ENCODE results near the gene MYLK.
"Not testable (repeated sequence)": the region's sequence is repeated elsewhere in the genome, so short reads cannot be mapped to it uniquely, and the experiment has no call there.

MYLK gene

DNA sequence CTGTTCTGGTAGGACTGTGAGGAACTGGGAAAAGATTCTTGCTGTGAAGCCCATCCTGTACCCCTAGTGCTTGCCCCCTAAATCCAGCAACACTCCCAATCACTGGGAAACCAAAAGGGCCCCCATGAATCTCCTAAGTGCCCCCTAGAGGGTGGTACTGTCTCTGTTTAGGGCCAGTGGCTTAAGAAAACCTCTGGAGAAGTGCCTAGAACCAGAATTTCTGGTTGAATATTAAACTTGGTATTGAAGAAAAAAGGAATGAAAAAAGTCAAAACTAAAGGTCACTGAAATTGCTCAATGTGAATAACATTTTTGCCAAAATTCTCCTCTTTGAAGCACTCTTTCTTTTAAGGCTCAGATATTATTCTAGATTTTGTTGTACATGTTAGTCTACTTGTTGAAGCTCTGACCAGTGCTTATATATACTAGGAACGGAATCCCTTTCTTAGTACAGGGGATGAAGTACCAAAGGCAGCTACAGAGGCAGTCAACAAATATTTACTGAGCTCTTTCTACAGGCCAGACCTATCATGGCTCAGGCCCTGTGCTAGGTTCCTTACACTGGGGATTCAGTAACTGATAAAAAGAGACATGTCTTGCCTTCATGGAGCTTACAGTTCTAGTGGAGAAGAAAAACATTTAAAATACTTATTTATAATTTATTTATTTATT lies 138.8 kb downstream of the MYLK start:
- no peak for DNase-seq (ENCODE audit: low spot score)

DNA sequence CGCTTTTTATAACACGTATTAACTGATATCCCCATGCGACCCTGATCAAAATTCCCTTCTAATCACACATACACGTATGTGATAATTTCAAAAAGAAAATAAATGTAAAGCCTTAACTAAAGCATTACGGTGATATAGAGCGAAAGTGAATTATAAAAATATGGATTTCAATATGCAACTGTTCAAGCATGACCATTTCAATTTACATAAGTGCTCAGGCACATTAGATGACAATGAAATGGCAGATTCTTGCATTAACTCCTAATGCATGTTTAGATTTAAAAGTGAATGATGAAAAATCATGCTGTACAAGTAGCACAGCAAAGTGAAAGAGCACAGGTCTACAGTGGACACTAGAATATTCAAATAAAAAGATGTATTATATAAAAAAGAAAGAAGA lies 140.1 kb downstream of the MYLK start:
- DNase-seq (ENCODE audit: low spot score): no peak

DNA sequence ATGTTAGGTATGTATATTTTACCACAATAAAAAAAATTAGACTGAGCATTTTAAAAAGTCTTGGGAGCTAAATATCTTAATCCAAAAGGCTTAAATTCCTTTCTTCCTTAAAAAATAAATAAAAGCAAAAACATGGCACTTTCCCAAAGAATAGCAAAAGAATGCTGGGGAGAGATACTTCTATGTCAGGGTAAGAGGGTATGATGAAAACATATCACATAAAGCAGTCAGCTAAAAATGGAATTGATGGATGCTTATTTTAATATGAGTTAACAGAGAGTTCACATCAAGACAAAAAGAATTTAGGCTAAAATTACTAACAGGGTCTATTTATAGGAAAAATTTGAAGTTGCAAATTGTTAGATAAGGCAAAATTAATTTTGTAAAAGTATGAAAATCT lies 141.0 kb downstream of the MYLK start:
- DNase-seq (ENCODE audit: low spot score): peak; percentile 25

- no peak for DNase-seq (ENCODE audit: low spot score)
These were observed 143.1 kb downstream of the MYLK start for GRCh38 chr3:123741041-123741511.

DNA sequence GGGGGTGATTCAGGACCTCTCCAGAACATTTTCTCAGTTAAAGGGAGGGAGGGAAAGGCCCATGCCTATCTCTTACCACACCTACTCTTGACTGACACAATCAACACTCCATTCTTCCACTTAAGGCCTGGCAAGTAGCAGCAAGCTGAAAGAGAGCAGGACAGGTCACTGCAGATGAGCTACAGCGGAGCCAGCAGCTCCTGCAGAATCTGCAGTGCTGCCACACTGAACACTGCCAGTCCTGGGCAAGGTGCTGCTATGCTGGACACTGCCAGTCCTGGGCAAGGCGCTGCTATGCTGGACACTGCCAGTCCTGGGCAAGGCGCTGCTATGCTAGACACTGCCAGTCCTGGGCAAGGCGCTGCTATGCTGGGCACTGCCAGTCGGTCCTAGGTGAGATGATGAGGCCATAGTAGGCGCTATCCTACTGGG lies 143.7 kb downstream of the MYLK start:
- no peak for DNase-seq (ENCODE audit: low spot score)

GRCh38 chr3:123739754-123740153 lies 144.4 kb downstream of the MYLK start:
- peak; percentile 64 for DNase-seq (ENCODE audit: low spot score)

GRCh38 chr3:123739106-123739505 lies 145.0 kb downstream of the MYLK start:
- no peak for DNase-seq (ENCODE audit: low spot score)

DNA sequence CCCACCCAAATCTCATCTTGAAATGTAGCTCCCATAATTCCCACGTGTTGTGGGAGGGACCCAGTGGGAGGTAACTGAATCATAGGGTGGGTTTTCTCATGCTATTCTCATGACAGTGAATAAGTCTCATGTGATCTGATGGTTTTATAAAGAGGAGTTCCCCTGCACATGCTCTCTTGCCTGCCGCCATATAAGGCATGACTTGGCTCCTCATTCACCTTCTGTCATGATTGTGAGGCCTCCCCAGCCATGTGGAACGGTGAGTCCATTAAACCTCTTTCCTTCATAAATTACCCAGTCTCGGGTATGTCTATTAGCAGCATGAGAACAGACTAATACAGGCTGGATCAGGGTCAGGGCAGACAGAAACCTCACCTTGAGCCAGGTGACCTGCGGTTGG lies 145.6 kb downstream of the MYLK start:
- DNase-seq (ENCODE audit: low spot score): not testable (repeated sequence)

- no peak for DNase-seq (ENCODE audit: low spot score)
These were observed 147.0 kb downstream of the MYLK start for GRCh38 chr3:123737168-123737567.

DNA sequence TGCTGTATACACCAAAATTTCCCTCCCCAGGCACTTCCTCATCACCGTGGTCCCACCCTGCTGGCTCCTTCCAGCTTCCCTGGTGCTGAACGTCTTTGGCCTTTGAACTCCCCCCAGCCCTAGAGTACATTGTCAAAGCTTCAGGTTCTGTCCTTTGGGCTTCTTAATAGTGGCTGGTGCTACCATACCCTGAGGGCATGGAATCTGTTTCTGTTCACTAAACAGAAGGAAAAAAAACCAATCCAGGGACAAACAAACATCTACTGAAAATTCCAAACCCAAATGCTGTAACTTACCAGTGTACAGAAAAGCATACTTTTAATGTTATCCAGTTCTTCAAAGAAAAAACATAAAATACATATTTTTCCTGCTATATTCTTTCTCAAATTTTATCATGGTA lies 148.7 kb downstream of the MYLK start:
- DNase-seq (ENCODE audit: low spot score): no peak

DNA sequence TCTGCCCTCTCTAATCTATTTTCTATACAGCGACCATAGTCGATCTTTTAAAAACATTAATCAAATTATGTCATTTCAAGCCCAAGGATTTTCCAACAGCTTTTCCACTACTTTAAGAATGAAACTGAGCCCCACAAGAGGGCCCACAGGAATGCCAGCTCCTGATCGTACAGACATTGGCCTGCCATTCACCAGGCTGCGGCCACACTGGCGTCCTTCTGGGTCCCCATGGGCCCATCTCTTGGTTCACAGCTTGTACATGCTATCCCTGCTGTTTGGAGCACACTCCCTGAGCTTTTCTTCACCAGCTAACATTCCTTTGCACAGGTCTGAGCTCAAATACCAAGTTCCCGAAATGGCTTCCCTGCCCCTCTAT lies 149.6 kb downstream of the MYLK start:
- no peak for DNase-seq (ENCODE audit: low spot score)

GRCh38 chr3:123733805-123734526 lies 150.2 kb downstream of the MYLK start:
- peak; percentile 90 for DNase-seq (ENCODE audit: low spot score)

DNA sequence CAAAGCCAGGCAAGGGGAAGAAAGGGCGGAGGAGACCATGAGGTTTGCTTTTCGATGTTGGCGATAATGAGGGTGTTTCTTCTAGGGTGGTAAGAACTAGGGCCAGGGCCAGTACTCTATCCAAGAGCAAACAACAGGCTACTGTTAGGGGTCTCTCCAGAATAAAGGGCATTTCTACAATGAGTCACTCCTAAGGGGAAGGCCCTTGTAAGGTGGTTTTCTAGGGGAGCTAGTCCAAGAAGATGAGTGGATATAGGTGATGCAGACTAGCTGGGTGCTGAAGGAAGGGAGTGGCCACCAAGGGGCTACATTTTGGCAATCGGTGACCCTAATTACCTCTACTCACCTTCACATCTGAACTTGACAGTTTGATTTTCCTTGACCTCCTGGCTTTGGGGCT lies 150.8 kb downstream of the MYLK start:
- DNase-seq (ENCODE audit: low spot score): no peak

- no peak for DNase-seq (ENCODE audit: low spot score)
These were observed 151.7 kb downstream of the MYLK start for GRCh38 chr3:123732447-123732846.

- no peak for DNase-seq (ENCODE audit: low spot score)
These were observed 153.3 kb downstream of the MYLK start for GRCh38 chr3:123730829-123731228.

GRCh38 chr3:123728991-123729390 lies 155.1 kb downstream of the MYLK start:
- DNase-seq (ENCODE audit: low spot score): no peak

DNA sequence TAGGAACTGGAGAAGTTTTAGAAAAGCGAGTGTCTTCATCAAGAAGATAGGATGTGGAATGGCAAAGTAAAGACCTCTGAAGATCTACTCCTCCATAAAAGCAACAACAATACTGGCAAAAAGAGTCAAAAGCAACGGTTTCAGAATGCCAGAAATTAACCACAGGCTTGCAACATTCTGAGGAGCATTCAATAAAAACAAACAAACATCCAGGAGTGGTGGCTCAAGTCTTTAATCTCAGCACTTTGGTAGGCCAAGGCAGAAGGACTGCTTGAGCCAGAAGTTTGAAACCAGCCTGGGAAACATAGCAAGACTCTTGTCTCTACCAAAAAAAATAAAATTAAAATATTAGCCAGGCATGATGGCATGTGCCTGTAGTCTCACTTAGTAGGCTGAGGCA lies 156.1 kb downstream of the MYLK start:
- peak; percentile 34 for DNase-seq (ENCODE audit: low spot score)

- no peak for DNase-seq (ENCODE audit: low spot score)
These were observed 158.3 kb downstream of the MYLK start for GRCh38 chr3:123725652-123726400.

- DNase-seq (ENCODE audit: low spot score): peak; percentile 17
These were observed 159.8 kb downstream of the MYLK start for GRCh38 chr3:123724306-123724705.

DNA sequence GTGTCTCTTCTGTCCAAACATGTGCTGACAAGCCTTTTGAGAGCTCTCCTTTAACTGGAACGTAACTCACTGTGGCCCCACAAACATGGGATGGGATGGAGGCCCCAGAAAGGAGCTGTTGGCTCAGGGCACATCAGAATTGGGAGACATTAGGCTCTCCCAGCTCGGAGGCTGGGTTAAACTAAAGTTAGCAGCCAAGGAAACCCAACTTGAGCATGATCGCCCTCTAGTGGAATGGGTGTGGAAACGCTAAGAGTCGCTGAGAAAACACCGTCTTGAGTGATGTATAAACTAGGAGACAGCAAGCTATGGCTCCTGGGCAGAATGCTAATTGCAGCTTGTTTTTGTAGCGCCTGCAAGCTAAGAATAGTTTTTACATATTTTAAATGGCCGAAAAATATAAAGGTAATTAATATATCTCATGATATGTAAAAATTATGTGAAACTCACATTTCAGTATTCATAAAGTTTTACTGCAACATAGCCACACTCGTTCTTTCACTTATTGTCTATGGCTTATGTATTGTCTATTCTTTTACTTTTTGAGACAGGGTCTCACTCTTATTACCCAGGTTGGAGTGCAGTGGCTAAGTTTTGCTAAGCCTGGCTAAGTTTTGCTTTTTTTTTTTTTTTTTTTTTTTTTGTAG lies 160.5 kb downstream of the MYLK start:
- DNase-seq (ENCODE audit: low spot score): peak; percentile 77

DNA sequence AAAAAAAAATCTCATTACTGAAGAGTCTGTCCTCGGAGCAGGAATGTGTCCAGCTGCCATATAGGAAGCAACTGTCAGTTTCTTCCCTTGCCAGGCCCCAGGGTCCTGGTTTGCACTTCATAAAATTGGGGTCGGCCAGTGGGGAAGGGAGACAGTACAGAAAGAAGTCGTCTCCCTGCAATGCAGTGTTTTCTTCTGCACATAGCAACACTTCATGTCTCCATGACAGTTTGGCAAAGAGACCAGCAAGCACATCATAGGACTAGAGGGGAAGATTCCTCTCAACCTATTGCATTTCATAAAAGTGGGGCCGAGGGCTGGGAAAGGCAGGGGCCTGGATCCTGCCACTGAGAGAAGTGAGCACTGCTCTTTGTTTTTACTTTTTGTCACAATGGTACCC lies 161.1 kb downstream of the MYLK start:
- no peak for DNase-seq (ENCODE audit: low spot score)

- no peak for DNase-seq (ENCODE audit: low spot score)
These were observed 161.7 kb downstream of the MYLK start for GRCh38 chr3:123722456-123722855.
